Measurements from ENCODE around the gene CD19.

GRCh38 chr16:28893291-28893690, 38.5 kb upstream of the CD19 start:
- no peak for TF ChIP-seq CTCF (conservative IDR thresholded peaks at IDR 0.05; ENCODE audit: low read length)
- TF ChIP-seq EZH2phosphoT487 (IDR thresholded peaks at IDR 0.05; ENCODE audit: borderline replicate concordance, low read depth, low read length), result no peak
